Keratinocyte (primary cell): Measurements from ENCODE around the gene ANGEL2. TPM values are rescaled to one million over a fixed set of nuclear protein-coding genes. Genes with fewer than 3 reads are reported as not detected.

Experiments used
- DNase-seq: peaks from one replicate; pipeline ENCODE4 v3.0.0-alpha.2; 2011; ENCODE audit warnings: low read depth, missing footprints, low spot score
- FAIRE-seq: peaks from 2 replicates; lab custom pipeline; 2011; peaks lifted over from hg19 to GRCh38; lab: Jason Lieb, UNC
- H2AFZ ChIP-seq: 2 replicates; pipeline ENCODE4 v1.6.0; 2012; ENCODE audit warnings: low read length, control low read depth, inconsistent platforms; ENCODE audit not compliant: control insufficient read depth
- H3K27ac ChIP-seq: 2 replicates; pipeline ENCODE4 v1.5.1; 2011; ENCODE audit warnings: low read length; ENCODE audit not compliant: control insufficient read depth, insufficient read depth
- H3K27me3 ChIP-seq: 3 replicates; pipeline ENCODE4 v1.6.0; 2011; ENCODE audit warnings: low read length; ENCODE audit not compliant: control insufficient read depth, insufficient read depth; ENCODE audit errors: extremely low read depth
- H3K36me3 ChIP-seq, 2 experiments: 2 replicates in 1 of 2; 3 replicates in 1 of 2; pipeline ENCODE4 v1.5.1; 2011; ENCODE audit warnings: low read length in 2 of 2, mild to moderate bottlenecking in 1 of 2; ENCODE audit not compliant: control insufficient read depth in 2 of 2, insufficient read depth in 2 of 2; ENCODE audit errors: extremely low read depth in 1 of 2
- H3K4me1 ChIP-seq: 3 replicates; pipeline ENCODE4 v1.5.1; 2011; ENCODE audit warnings: low read length; ENCODE audit not compliant: control insufficient read depth, insufficient read depth; ENCODE audit errors: extremely low read depth
- H3K4me2 ChIP-seq: 3 replicates; pipeline ENCODE4 v1.6.0; 2011; ENCODE audit warnings: low read depth, low read length; ENCODE audit not compliant: control insufficient read depth, insufficient read depth; ENCODE audit errors: extremely low read depth
- H3K4me3 ChIP-seq, 3 experiments: fragments of 200-600 bp in 1 of 3; sonication (generic) in 1 of 3; 2 replicates in 2 of 3; 3 replicates in 1 of 3; pipeline ENCODE4 v1.5.1; 2011 to 2016; ENCODE audit warnings: low read length in 3 of 3, mild to moderate bottlenecking in 3 of 3, control low read depth in 2 of 3, inconsistent platforms in 1 of 3, low read depth in 1 of 3, mixed read lengths in 1 of 3, mixed run types in 1 of 3, moderate library complexity in 1 of 3; ENCODE audit not compliant: control insufficient read depth in 2 of 3, insufficient read depth in 2 of 3; ENCODE audit errors: extremely low read depth in 1 of 3
- H3K79me2 ChIP-seq: 2 replicates; pipeline ENCODE4 v1.6.0; 2012; ENCODE audit warnings: low read length; ENCODE audit not compliant: control insufficient read depth, insufficient read depth
- H3K9ac ChIP-seq: 3 replicates; pipeline ENCODE4 v1.6.0; 2011; ENCODE audit warnings: low read length; ENCODE audit not compliant: control insufficient read depth, insufficient read depth; ENCODE audit errors: extremely low read depth
- H3K9me1 ChIP-seq: 3 replicates; pipeline ENCODE4 v1.6.0; 2011; ENCODE audit warnings: low read length; ENCODE audit not compliant: control insufficient read depth, insufficient read depth; ENCODE audit errors: extremely low read depth
- H3K9me3 ChIP-seq: 2 replicates; pipeline ENCODE4 v1.5.1; 2012; ENCODE audit warnings: low read depth, low read length; ENCODE audit not compliant: control insufficient read depth
- H4K20me1 ChIP-seq: 3 replicates; pipeline ENCODE4 v1.6.0; 2011; ENCODE audit warnings: low read length; ENCODE audit not compliant: control insufficient read depth, insufficient read depth; ENCODE audit errors: extremely low read depth
- CTCF ChIP-seq, 3 experiments: IDR thresholded peaks in 1 of 3; conservative IDR thresholded peaks in 1 of 3; optimal IDR thresholded peaks in 1 of 3; 2 replicates in 2 of 3; 3 replicates in 1 of 3; pipeline versions ENCODE3 to v1.5.1; 2011; ENCODE audit warnings: low read length in 3 of 3, mild to moderate bottlenecking in 3 of 3, moderate library complexity in 2 of 3, control low read depth in 1 of 3, inconsistent platforms in 1 of 3; ENCODE audit not compliant: insufficient read depth in 2 of 3; ENCODE audit errors: extremely low read depth in 1 of 3
- EZH2 ChIP-seq: IDR thresholded peaks from one replicate; pipeline ENCODE4 v1.6.1; 2012; ENCODE audit warnings: inconsistent platforms, mild to moderate bottlenecking, low read length, moderate library complexity
- dilution Hi-C: fragments of 300-500 bp; cut with MboI; formaldehyde crosslinking; loops from one replicate; pipeline ENCODE4 v1.7.0; 2020; ENCODE audit warnings: low sequenced_read_pairs; ENCODE audit not compliant: extremely low pct_ligation_motif_present
- polyA plus RNA-seq, 5 experiments: library from polyadenylated mRNA; depleted of rRNA in 3 of 5; stranded (reverse) in 3 of 5; stranded (forward) in 1 of 5; unstranded in 1 of 5; fragments of >200 nt; gene quantifications; 1 replicate in 1 of 5; 2 replicates in 3 of 5; 3 replicates in 1 of 5; pipeline versions ENCODE4 v1.2.1 to v1.2.3, GENCODE V29; 2011 to 2012; ENCODE audit warnings: missing spikeins in 2 of 5, low read depth in 1 of 5, low replicate concordance in 1 of 5

ANGEL2 gene
- polyA plus RNA-seq, 1 donor (not counting 4 experiments of a cell fraction or from before 2014, with no cell fraction given): 25.6 TPM

GRCh38 chr1:212951126-212951946, 64.3 kb downstream of the ANGEL2 start:
- Histone ChIP-seq H2AFZ (peak overlapping the region; percentile 44), H3K79me2 (no peaks in the 10 kb centered on the region), H4K20me1 (no peaks in the 10 kb centered on the region), H3K4me2 (peak overlapping the region; percentile 87), H3K9me1 (no peaks in the 10 kb centered on the region), H3K27me3 (peaks cover 55% of the 10 kb centered on the region), H3K27ac (no peak overlapping the region), H3K36me3 (no peaks in the 10 kb centered on the region), H3K4me3 (peak overlapping the region; percentile 36 to 64 (median 44)), H3K9me3 (no peaks in the 10 kb centered on the region), H3K9ac (no peak overlapping the region), H3K4me1 (peaks cover 6% of the 10 kb centered on the region)
- no peak for DNase-seq
- FAIRE-seq: no peak
- TF ChIP-seq CTCF (optimal IDR thresholded peaks at IDR 0.05 in 1 of 3, IDR thresholded peaks at IDR 0.05 in 1 of 3, conservative IDR thresholded peaks at IDR 0.05 in 1 of 3; ENCODE audit: extremely low read depth in 1 of 3, insufficient read depth in 2 of 3, low read length in 3 of 3) (no peak), EZH2 (peak; percentile 87)
- dilution Hi-C loops: no loop called here

DNA sequence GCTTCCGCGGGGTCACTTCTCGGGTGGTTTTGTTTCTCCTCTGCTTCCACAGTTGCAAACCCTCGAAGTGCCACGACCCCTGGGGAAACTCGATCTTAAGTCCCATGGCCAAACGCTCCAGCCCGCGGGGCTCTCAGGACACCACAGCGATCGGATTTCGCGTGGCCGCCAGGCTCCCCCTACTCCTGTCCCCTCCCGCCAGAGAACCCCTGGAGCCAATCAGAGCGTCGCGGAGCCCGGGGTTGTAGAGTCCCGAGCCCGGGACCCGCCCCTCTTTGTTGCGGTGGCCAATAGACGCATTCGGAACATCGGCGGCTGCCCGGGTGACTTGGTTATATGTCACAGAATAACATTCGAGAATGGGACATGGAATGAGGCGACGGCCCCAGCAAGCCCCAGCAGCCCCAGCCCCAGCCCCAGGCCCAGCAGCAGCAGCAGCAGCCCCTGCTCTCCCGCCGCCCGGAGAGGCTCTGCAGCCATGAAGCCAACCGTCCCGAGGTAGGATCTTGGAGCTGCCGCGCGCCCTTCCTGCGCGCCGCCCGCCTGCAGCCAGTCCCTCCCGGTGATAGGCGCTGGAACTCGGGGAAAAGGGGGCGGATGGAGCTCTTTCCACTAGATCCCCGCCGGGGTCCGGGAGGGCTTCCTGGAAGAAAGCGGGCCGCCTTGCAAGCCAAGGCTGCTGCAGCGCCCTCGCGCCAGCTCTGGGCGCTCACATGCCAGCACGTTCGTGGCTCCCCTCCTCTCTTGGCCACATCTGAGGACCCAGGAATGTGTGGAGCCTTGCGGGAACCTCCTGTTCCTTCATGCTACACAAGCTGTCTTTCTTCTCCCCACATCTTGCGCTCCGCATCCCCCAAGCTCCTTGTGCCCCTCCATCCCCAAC, 65.2 kb downstream of the ANGEL2 start, which contains the start of gene VASH2:
Gene VASH2, plus strand, starts transcription at position 299 of the 883 bp plus-strand sequence. CDS start 1,002 bp downstream, outside the sequence.
- Histone ChIP-seq H3K27me3 (peaks cover 46% of the 10 kb centered on the region), H2AFZ (peak within 1 kb of the TSS; percentile 44), H3K4me3 (peak within 1 kb of the TSS; percentile 36 to 64 (median 44)), H3K4me2 (peak within 1 kb of the TSS; percentile 87), H3K79me2 (no peaks in the 10 kb centered on the region), H3K4me1 (peaks cover 6% of the 10 kb centered on the region), H3K9me1 (no peaks in the 10 kb centered on the region), H3K27ac (no peak within 1 kb of the TSS), H4K20me1 (no peaks in the 10 kb centered on the region), H3K9ac (no peak within 1 kb of the TSS), H3K36me3 (no peaks in the 10 kb centered on the region), H3K9me3 (no peaks in the 10 kb centered on the region)
- no peak for DNase-seq
- TF ChIP-seq EZH2: peak; percentile 71
- TF ChIP-seq CTCF (optimal IDR thresholded peaks at IDR 0.05 in 1 of 3, IDR thresholded peaks at IDR 0.05 in 1 of 3, conservative IDR thresholded peaks at IDR 0.05 in 1 of 3; ENCODE audit: extremely low read depth in 1 of 3, insufficient read depth in 2 of 3, low read length in 3 of 3): peak in 1 of 3 experiments; percentile 3
- FAIRE-seq: no peak
- dilution Hi-C loops: no loop called here
